Thyroid gland (tissue), 4 donors: ENCODE measurements around the gene IFT81.

Source experiments
- CTCF ChIP-seq, 6 experiments: fragments of 200-600 bp in 3 of 6; fragments of 450-650 bp in 3 of 6; sonication (generic) in 3 of 6; IDR thresholded peaks; one replicate each; pipeline ENCODE4 v1.5.1; 2016 to 2019; ENCODE audit warnings: antibody characterized with exemption in 6 of 6, mild to moderate bottlenecking in 2 of 6, inconsistent platforms in 1 of 6, moderate library complexity in 1 of 6
- POLR2A ChIP-seq, 2 donors: fragments of 450-650 bp; IDR thresholded peaks; one replicate each; pipeline ENCODE4 v1.6.1; 2017; ENCODE audit warnings: antibody characterized with exemption in 2 of 2, mild to moderate bottlenecking in 2 of 2, moderate library complexity in 1 of 2

GRCh38 chr12:110193196-110193595 is 69.0 kb downstream of the IFT81 start:
- TF ChIP-seq CTCF (IDR thresholded peaks at IDR 0.05) (no peak), POLR2A (IDR thresholded peaks at IDR 0.05) (no peak)
